GDM1 (cell line): Measurements from ENCODE around the gene TXNIP.
A peak's percentile ranks its signal among the peaks of the same experiment; 100 is the strongest.

Source experiments
- DNase-seq: peaks from one replicate; lab custom pipeline; 2025; lab: John Stamatoyannopoulos, UW

TXNIP gene

DNA sequence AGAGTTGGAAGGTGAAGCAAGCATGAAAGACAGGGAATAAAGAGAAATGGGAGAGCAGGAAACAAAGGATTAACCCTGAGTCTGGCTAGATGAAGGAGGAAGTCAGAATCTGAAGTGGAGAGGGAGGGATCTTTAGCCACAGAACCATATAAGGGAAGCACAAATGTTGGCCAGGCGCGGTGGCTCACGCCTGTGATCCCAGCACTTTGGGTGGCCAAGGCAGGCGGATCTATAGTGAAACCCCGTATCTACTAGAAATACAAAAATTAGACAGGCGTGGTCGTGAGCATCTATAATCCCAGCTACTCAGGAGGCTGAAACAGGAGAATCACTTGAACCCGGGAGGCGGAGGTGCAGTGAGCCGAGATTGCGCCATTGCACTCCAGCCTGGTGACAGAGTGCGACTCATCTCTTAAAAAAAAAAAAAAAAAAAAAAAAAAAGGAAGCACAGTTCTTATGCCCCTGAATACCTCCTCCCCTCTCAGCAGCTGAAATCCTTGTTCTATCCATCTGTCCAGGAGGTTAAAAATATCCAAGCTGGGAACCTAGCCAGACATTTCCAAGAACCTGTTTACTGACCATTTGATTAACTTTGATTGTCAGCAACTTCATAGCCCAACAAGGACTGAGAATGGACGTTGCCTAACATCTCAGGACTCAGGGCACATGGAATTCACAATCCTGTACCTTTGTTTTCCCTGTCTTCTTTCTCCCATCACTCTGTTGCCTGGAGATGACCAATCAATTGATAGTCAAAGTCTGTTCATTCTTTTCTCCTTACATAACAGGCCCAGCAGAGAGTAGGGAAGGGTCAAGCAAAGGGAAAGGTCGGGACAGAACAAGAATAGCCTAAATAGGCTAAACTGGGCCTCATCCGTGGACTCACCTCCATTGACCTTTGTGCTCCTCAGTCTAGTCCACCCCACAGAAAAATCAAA, 10.6 kb downstream of the TXNIP start:
- DNase-seq: peak; percentile 62

DNA sequence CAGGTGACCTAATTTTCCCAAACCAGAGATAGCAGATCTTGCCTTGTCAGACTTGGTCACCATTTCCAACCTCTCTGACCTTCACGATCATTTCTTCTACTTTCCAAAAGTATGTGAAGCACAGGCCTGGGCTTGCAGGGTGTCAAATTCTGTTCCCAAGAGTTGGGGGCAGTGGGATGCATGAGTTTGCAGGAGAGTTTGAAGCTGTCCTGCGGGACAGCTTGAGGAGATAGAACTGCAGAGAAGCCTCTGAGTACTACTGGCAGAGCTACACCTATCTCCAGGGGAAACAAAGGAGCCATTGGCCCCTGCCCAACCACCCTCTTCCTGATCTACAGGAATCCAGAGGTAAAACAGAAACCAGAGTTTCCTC, 11.3 kb downstream of the TXNIP start:
- no peak for DNase-seq

DNA sequence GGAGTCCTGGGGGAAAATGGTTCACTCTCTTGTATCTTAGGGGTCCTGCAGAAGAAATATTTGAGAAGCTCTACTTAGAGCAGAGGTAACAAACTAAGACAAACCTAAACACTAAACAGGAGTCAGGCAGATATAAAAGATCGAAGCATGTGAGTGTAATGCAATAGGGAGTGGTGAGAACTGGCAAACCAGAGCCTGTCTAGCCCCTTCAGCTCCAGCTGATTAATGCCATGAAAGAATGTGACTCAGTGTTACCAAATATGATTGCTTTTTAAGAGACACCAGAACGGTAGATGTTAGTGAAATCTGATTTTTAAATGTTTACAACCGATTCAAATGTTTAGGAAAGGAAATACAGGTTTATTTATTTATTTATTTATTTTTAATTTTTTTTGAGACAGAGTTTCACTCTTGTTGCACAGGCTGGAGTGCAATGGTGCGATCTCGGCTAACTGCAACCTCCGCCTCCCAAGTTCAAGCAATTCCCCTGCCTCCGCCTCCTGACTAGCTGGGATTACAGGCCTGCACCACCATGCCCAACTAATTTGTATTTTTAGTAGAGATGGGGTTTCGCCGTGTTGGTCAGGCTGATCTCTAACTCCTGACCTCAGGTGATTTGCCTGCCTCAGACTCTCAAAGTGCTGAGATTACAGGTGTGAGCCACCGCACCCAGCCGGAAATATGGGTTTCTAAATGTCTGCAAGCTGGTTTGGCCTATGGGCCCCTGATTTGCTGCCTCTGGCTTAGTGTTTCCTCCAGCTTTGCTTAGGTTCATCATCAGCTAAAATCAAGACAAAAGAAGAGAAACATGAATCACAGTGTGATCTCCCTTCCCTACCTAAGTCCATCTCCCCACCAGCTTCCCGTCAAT, 12.2 kb downstream of the TXNIP start:
- DNase-seq: no peak

DNA sequence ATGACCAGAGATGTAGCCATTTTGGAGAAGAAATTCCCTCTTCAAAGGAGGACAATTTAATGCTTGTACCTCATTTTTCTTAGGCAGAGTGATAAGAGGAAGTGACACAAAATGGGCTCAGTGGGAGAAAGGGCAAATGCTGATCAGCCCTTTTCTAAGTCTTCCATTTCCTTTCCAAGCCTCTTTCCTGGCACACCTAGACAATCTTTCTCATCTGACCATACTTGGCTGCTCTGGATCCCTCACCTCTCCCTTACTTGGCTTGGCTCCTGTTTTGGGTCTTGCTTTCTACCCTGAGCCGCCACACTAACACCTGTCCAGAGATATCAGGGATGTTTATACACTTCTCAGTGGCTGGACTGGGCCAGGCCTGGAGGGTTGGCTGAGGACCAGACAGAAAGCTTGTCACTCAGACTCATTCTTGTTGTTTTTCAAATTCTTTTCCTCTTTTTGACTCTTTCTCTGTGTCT, 13.1 kb downstream of the TXNIP start:
- no peak for DNase-seq

DNA sequence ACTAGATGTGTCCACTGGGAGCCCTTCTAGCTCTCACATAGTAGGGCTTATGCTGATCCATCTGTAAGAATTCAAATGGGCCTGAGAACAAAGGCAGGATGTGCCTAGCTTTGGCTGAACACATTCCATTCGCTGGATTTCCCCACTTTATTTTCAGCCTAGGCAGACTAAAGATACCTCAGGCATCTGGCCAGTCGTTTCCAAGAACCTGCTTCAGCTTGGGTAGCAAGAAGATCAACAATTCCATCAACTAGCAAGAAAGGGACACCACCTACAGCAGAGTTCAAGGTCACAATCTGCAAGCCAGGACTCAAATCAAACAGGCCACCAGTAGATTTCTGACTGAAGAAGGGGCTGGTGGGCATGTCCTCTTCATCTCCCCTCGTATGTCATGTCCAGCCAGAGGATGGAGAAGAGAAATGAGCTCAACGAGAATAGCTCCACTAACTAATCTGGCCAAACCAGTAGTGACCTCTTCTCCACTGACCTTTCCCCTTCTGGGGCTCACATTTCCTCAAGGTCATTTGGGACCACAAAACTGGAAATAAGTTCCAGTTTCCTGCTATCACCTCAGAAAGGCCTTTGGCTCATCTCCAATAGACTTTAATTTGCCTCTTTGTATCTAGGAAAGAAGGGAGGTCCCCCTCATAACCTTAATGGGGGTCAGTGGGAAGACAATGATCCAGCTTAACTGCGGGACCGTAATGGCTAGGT, 14.2 kb downstream of the TXNIP start:
- no peak for DNase-seq

- no peak for DNase-seq
These were observed 15.9 kb downstream of the TXNIP start for GRCh38 chr1:145980457-145980994.

DNA sequence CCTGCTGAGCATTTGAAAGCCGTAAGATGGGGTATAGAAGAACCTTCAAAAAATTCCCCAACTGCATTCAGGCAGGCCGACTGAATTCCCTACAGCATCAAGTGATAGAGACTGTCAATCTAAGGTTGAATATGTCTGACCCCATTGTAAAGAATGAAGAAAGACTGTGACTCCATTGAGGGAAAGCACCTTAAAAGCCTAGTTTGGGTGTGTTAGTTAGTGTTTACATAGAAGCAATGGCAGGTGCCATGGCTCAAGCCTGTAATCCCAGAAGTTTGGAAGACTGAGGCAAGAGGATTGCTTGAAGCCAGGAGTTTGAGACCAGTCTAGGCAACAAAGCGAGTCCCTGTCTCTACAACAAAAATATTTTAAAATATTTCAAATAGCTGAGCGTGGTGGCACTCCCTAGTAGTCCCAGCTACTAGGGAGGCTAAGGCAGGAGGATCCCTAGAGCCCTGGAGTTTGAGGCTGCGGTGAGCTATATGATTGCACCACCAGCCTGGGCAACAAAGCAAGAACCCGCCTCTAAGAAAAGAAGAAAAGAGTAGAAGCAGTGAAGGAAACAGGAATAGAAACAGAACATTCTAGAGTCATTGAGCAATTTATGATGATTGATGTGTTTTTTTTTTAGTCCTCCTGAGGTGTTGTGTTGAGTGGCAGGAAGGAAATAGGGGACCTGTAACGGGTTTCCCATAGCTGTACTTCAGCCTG, 16.5 kb downstream of the TXNIP start:
- no peak for DNase-seq

- peak; percentile 98 for DNase-seq
These were observed 17.3 kb downstream of the TXNIP start for GRCh38 chr1:145978854-145979745.

GRCh38 chr1:145978471-145978853, 17.9 kb downstream of the TXNIP start:
- DNase-seq: no peak

GRCh38 chr1:145977486-145978470, 18.6 kb downstream of the TXNIP start:
- DNase-seq: peak; percentile 77

DNA sequence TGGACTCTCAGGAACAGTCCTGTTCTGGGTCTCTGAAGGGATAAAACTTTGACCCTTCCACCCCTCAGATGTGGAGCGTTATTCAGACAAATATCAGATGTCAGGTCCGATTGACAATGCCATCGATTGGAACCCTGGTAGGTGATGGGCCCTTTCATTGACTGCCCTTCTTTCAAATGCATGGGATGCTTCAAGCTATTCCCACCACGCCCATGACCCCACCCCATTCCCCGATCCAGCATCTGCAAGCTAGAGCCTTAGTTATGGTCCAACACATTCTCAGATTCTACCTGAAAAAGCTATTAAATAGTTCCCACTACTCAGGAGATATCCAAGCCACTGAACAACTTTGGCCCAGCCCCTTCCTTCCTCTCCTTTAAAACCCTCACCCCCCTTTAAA, 19.4 kb downstream of the TXNIP start:
- DNase-seq: no peak

DNA sequence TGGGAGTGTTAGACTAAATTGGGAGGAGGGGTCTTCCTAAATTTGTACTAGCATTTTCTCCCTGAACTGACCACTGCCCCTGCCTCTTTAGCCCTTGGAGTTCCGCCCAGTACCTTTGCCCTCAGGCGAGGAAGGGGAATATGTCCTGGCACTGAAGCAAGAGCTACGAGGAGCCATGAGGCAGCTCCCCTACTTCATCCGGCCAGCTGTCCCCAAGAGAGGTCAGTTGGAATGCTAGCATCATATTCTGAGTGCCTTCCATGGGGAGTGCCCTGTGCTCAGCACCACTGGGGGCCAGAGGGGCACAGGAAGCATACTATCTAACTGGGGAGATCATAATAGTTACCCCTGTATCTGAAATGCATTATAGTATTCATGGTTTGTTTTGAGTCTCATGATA, 21.2 kb downstream of the TXNIP start:
- DNase-seq: no peak

- DNase-seq: no peak
These were observed 21.7 kb downstream of the TXNIP start for GRCh38 chr1:145974721-145975120.

GRCh38 chr1:145972580-145972979, 23.8 kb downstream of the TXNIP start:
- no peak for DNase-seq

DNA sequence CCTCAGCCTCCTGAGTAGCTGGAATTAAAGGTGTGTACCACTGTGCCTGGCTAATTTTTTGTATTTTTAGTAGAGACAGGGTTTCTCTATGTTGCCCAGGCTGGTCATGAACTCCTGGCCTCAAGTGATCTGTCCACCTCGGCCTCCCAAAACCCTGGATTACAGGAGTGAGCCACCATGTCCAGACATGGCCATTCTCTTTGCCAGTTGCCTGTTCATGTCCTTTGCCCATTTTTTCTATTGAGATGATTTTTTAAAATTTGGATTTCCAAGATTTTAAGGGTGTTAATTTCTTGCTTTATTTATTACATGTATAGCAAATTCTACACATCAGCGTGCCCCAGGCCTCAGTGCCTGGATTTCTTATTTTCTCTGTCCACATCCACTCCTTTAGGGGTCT, 29.1 kb downstream of the TXNIP start:
- no peak for DNase-seq

- no peak for DNase-seq
These were observed 31.1 kb downstream of the TXNIP start for GRCh38 chr1:145965119-145965744.

GRCh38 chr1:145964328-145965118, 31.9 kb downstream of the TXNIP start, which contains the start of the genes ANKRD34A and POLR3GL:
Gene ANKRD34A, minus strand, starts transcription at chr1:145964575. Its CDS starts 2,816 bp downstream, at chr1:145961759.
Gene POLR3GL, plus strand, starts transcription at chr1:145964690. Its CDS starts 10,176 bp downstream, at chr1:145974866.
- peak; percentile 84 for DNase-seq
